Measurements from ENCODE around the gene ST7L. TPM values are rescaled to one million over a fixed set of nuclear protein-coding genes. Genes with fewer than 3 reads are reported as not detected.
A peak's percentile ranks its signal among the peaks of the same experiment; 100 is the strongest.

The ST7L gene
- total RNA-seq, 1 experiment from 2014 or later, result 13.7 TPM

DNA sequence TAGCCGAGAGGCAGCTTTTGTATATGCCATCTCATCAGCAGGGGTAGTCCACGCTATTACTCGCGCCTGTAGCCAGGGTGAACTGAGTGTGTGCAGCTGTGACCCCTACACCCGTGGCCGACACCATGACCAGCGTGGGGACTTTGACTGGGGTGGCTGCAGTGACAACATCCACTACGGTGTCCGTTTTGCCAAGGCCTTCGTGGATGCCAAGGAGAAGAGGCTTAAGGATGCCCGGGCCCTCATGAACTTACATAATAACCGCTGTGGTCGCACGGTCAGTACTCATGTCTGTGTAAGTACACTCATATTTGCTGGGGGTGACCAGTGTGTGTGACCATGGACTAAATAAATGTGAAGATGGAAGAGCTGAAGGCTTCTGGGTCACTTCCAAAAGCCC lies 102.8 kb downstream of the ST7L start:
- DNase-seq (ENCODE audit: low spot score), result no peak

DNA sequence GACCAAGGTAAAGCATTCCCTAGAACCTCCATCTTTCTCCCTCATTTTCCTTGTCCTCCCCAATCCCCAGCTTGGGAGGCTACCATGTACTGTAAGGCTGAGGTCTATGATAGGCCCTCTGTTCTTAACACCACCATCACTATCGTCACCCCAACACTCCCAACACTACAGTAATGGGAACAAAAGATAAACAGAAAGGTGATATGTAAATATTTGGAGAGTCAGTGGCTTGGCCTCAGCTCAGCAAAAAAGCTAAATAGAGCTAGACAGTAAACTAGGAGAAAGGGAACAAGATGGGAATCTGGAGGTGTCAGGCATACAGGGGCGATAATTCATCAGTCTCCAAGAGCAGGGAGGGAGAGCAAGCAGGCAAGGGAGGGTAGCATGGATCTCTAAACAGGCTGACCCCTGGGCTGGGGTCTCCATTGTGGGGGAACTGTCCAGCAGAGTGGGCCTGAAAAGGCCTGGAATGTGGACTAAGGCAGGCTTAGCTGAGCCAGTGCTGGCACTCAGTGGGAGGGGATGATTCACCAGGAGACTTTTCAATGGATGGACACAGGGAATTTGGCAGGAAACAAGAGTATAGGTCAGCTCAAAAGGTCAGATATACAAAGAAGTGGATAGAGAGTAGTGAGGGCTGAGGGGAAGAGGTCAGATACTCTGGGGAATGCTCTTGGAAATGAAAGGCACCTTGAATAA lies 103.5 kb downstream of the ST7L start:
- DNase-seq (ENCODE audit: low spot score), result peak; percentile 52

DNA sequence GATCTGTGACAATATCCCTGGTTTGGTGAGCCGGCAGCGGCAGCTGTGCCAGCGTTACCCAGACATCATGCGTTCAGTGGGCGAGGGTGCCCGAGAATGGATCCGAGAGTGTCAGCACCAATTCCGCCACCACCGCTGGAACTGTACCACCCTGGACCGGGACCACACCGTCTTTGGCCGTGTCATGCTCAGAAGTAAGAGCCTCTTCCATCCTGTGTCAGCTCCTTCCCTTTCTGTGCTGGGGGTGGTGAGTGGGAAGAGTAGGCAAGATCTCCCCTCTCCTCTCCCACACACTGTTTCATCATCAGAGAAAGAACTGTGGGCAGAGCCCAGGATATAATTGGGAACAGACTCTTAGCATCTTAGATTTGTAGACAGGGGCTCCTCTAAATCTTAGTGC lies 104.0 kb downstream of the ST7L start:
- DNase-seq (ENCODE audit: low spot score), result no peak

- peak; percentile 76 for DNase-seq (ENCODE audit: low spot score)
These were observed 105.7 kb downstream of the ST7L start for GRCh38 chr1:112513112-112513870.

DNA sequence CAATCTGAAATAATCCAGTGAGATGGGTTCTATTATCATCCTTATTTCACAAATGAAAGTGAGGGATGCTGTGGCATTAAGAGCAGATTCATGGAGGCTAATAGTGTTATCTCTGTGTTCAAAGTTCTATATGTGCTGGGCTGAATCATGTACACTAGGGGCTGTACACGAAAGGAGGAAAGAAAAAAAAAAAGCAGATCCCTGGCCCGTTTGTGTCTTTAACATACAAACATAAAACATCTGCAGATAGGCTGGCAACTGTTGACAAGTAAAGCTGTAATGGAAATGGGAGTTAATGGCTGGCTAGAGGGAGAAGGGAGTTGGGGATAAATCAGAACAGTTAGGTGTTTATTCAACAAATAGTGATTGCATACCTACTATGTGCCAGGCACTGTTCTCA lies 107.0 kb downstream of the ST7L start:
- no peak for DNase-seq (ENCODE audit: low spot score)

DNA sequence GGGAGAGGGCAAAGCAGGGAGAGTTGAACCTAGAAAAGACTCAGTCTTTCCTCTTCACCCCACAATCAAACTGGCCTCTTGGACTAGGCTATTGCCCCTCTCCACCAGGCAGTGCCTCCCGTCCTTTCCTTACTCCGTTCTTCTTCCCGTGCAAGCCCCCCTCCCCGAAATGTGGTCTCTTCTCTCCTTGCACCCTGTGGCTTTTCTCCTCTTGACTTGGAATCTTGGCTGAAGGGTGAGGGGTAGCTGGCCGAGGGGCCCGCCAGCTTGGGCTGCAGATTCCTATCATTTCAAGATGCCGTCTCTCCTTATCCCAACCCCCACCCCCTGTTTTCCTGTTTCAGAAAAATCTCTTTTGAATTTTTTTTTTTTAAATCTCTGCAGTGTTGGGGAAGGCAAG lies 108.6 kb downstream of the ST7L start:
- no peak for DNase-seq (ENCODE audit: low spot score)

DNA sequence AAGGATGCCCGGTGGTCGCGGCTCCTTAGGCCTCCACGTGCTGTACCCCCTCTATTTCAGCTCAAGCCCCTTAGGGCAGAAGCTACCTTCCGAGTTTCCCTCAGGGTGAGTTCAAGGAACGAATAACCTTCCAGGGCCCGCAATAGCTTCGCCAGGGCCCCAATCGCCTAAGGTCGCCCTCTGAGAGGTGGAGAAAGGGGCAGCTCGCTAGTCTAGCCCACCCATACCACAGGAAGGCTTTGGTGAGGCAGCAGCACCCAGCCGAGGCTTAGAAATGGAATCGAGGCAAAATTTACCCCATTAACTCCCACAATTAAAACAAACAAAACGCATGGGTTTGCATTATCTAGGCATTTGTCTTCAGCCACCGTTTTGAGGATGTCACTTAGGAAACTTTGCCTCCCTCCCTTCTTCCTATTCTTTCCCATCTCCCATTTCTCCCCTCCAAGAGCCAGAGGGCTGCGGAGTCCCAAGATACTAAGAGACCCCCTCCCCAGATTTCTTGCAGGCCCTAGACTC lies 109.2 kb downstream of the ST7L start:
- DNase-seq (ENCODE audit: low spot score), result no peak

GRCh38 chr1:112509005-112509659 lies 109.8 kb downstream of the ST7L start:
- no peak for DNase-seq (ENCODE audit: low spot score)

GRCh38 chr1:112508278-112509004 lies 110.5 kb downstream of the ST7L start, which contains the start of gene WNT2B:
TSS of gene WNT2B (plus strand) at chr1:112508965. CDS start at chr1:112509263, 298 bp downstream.
- DNase-seq (ENCODE audit: low spot score), result no peak

GRCh38 chr1:112507921-112508277 lies 111.0 kb downstream of the ST7L start:
- DNase-seq (ENCODE audit: low spot score), result no peak

DNA sequence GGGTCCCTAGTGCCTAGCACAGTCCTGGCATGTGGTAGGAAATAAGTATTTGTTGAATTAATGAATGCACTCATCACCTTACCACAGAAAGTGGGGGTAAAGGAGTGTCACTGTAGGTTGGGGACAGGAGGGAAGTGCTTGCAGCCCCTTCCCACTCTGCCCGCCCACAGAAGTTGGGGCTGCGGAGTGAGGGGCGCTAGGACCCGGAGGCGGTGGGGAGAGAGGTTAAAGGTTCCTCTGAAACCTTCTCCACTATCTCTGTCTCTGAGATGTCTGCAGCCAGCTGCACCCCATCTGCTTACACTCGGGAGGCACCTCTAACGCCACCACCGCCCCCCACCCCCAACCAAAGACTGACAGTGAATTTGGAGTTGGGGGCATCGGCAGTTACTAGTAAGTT lies 111.6 kb downstream of the ST7L start:
- DNase-seq (ENCODE audit: low spot score), result no peak

- no peak for DNase-seq (ENCODE audit: low spot score)
These were observed 112.2 kb downstream of the ST7L start for GRCh38 chr1:112506731-112507130.

DNA sequence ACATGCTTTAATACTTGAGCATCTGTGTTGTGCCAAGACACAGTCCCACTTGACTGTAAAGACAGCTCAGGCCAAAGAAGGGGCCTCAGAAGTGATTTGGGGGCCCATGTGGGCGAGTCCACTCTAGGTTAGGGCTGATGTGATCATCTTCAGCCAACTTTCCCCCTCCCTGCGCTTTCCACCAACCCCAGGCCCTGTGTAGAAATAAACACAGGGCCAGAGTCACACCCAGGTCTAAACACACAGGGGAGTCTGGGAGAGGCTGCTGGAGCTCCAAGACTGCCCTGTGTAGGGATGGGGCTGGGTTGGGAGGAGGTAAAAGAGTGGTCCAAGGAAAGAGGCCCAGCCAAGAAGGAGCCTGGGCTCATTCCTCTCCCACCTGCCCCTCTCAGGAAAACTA lies 112.6 kb downstream of the ST7L start:
- DNase-seq (ENCODE audit: low spot score), result no peak

GRCh38 chr1:112505878-112506277 lies 113.1 kb downstream of the ST7L start:
- no peak for DNase-seq (ENCODE audit: low spot score)

DNA sequence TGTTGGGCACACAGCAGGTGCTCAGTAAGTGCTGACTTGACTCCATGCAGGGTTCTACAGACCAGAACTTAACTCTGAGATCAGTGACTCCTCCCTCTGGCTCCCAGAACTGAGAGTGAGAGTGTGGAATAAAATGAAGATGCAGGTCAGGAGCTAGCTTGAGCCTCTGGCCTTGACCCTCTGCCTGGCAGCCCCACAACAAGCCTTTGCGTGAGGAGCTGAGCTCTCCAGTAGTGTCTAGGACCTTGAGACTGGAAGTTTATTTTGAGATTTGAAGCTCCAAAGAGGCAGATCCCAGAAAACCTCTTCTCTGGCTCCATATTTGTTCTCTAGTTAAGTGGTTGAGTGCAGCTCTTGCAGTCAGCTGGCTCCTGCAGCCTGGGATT lies 113.5 kb downstream of the ST7L start:
- no peak for DNase-seq (ENCODE audit: low spot score)

GRCh38 chr1:112504661-112505399 lies 114.1 kb downstream of the ST7L start:
- no peak for DNase-seq (ENCODE audit: low spot score)

DNA sequence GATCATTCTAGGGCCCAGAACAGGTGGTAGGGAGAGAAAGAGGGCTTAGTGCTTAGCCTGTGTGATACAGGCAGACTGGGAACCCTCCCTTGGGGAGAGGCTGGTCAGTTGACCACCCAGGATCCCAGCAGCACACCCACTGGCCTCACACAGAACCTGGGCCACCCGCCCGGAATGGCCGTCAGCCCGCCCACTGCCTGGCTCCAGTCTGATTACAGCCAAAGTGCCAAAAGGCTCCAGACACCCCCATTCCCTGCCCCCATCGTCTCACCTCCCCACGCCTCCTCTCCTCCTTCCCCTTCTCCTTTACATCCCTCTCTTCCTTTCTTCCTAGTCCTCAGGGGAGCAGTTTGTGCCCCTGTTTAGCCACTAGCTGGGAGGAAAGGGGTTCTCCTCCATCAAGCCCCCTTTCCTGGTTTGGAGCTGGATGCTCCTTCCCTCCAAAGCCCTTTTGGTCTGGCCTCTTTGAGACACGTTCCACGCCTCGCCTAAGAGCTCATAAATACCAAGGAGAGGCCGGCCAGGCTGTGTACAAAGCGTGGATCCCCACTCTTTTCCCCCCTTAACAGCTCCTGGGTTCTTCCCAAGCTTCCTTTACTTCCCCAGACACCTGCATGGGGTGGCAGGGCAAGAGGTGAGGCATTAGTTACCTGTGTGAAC lies 114.8 kb downstream of the ST7L start:
- no peak for DNase-seq (ENCODE audit: low spot score)

DNA sequence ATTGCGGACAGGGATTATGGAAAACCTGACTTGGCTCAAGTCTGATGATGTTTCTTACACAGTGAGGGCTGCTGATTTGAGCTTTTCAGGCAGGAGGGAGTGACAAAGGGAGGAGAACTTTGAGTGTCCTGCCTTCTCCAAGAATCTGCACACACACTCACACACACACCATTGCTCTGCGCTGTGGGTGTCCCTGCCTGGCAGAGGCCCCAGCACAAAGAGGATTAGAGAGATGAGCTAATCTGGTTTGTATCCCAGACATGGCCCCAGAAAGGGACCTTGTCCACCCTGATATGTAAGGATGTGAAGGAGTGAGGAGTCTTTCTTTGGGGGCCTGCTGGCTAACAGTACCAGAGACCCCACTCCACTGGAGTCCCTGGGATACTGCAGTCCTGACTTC lies 116.1 kb downstream of the ST7L start:
- DNase-seq (ENCODE audit: low spot score), result no peak

DNA sequence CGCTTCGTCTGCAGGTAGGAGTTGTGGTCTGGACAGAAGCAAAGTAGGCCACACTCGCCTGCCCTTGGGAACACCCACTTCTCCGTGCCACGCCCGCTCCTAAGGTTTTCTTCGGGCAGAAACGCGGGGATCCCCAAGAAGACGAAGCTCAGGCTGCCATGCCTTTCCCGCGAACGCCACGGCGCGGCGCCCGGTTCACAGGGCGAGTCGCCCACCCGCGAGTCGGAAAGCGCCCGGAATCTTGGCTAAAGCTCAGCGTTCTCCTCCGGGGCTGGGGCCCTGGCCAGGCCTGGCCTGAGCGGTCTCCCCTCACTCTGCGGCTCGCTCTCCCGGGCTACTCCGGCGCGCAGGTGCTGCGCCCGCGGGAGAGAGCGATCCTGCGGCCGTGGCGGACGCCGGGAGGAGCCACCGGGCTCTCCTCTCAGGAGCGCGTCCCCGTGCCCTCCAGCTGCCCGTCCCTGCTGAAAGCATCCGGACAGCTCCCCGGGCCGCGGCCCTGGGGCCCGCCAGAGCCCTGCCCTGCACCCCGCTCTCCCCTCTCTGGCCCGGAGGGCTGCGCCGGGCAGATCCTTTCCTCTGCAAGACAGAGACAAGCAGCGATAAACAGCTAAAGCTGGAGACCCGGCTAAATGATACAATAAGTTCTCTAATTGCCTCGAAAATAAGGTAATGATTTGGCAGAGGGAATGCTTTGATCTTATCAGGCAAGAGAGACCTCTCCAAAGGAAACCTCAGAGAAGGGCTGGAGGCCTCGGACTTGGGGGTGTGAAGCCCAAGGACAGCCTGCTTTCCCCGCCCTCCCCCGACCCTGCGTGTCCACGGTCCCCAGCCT lies 116.9 kb downstream of the ST7L start:
- peak; percentile 21 for DNase-seq (ENCODE audit: low spot score)

GRCh38 chr1:112496290-112496689 lies 122.7 kb downstream of the ST7L start:
- no peak for DNase-seq (ENCODE audit: low spot score)
